B cell (primary cell): ENCODE results near the gene DNAH2. TPM values are rescaled to one million over a fixed set of nuclear protein-coding genes. Genes with fewer than 3 reads are reported as not detected.
A peak's percentile ranks its signal among the peaks of the same experiment; 100 is the strongest.

Source experiments
- ATAC-seq: fragments of 200-7000 bp; cut with Tn5 transposase; one replicate; pipeline ENCODE4 v1.10.0; 2021; ENCODE audit warnings: low read depth, mild to moderate bottlenecking, moderate number of reproducible peaks, moderate library complexity
- CTCF ChIA-PET: fragments of 350-600 bp; sonication (Branson Sonifier 250); formaldehyde crosslinking; loops from one replicate; lab custom pipeline; 2021; ENCODE audit warnings: antibody characterized with exemption, inconsistent platforms; lab: Charles Lee
- POLR2A ChIA-PET: fragments of 350-600 bp; sonication (Branson Sonifier 250); formaldehyde crosslinking; loops from one replicate; lab custom pipeline; 2021; ENCODE audit warnings: antibody characterized with exemption; lab: Charles Lee
- DNase-seq: peaks from one replicate; pipeline ENCODE4 v3.0.0; 2013
- H2AFZ ChIP-seq: 2 replicates; pipeline ENCODE4 v1.6.1; 2012; ENCODE audit warnings: mild to moderate bottlenecking, low read depth, low read length; ENCODE audit not compliant: insufficient read depth, poor library complexity, severe bottlenecking
- H3K27ac ChIP-seq, 2 donors: 1 replicate in 1 of 2; 2 replicates in 1 of 2; pipeline ENCODE4 v1.5.1; 2012 to 2013; ENCODE audit warnings: low read length in 2 of 2, mild to moderate bottlenecking in 2 of 2, moderate library complexity in 1 of 2
- H3K27me3 ChIP-seq, 4 experiments: fragments of 200-600 bp in 1 of 4; sonication (generic) in 1 of 4; replicated peaks in 1 of 4; 1 replicate in 2 of 4; 2 replicates in 2 of 4; pipeline versions ENCODE4 v1.6.1 to v1.7.0; 2013 to 2016; ENCODE audit warnings: low read length in 3 of 4, mild to moderate bottlenecking in 2 of 4, mixed read lengths in 1 of 4, moderate library complexity in 1 of 4; ENCODE audit not compliant: insufficient read depth in 4 of 4, control insufficient read depth in 3 of 4; ENCODE audit errors: control extremely low read depth in 1 of 4
- H3K36me3 ChIP-seq, 2 experiments: replicated peaks in 1 of 2; 1 replicate in 1 of 2; 2 replicates in 1 of 2; pipeline versions ENCODE4 v1.6.1 to v1.7.1; 2013; ENCODE audit warnings: low read length in 1 of 2; ENCODE audit not compliant: insufficient read depth in 2 of 2, control insufficient read depth in 1 of 2; ENCODE audit errors: control extremely low read depth in 1 of 2, extremely low read depth in 1 of 2
- H3K4me1 ChIP-seq, 2 donors: fragments of 200-600 bp in 1 of 2; sonication (generic) in 1 of 2; 1 replicate in 1 of 2; 2 replicates in 1 of 2; pipeline versions ENCODE4 v1.5.1 to v1.6.1; 2013 to 2017; ENCODE audit warnings: low read length in 2 of 2; ENCODE audit not compliant: control insufficient read depth in 2 of 2, insufficient read depth in 2 of 2
- H3K4me2 ChIP-seq: replicated peaks from 2 replicates; pipeline ENCODE3; 2012; ENCODE audit warnings: mild to moderate bottlenecking, low read depth, low read length; ENCODE audit not compliant: poor library complexity, severe bottlenecking
- H3K4me3 ChIP-seq, 5 experiments: fragments of 200-600 bp in 1 of 5; sonication (generic) in 1 of 5; 1 replicate in 3 of 5; 2 replicates in 2 of 5; pipeline versions ENCODE4 v1.5.1 to v1.7.0; 2011 to 2016; ENCODE audit warnings: low read length in 4 of 5, mild to moderate bottlenecking in 4 of 5, low read depth in 2 of 5, control low read depth in 1 of 5, moderate library complexity in 1 of 5; ENCODE audit not compliant: insufficient read depth in 1 of 5; ENCODE audit errors: control extremely low read depth in 1 of 5, extremely low read depth in 1 of 5
- H3K79me2 ChIP-seq: fragments of 200-600 bp; sonication (generic); one replicate; pipeline ENCODE4 v1.6.0; 2016; ENCODE audit warnings: low read length; ENCODE audit not compliant: control insufficient read depth, insufficient read depth
- H3K9ac ChIP-seq: fragments of 200-600 bp; sonication (generic); 2 replicates; pipeline ENCODE4 v1.6.1; 2017; ENCODE audit warnings: mild to moderate bottlenecking, low read length, moderate library complexity
- H3K9me3 ChIP-seq, 3 donors: one replicate each; pipeline versions ENCODE4 v1.6.1 to v1.7.1; 2013; ENCODE audit warnings: low read length in 2 of 3; ENCODE audit not compliant: control insufficient read depth in 2 of 3, insufficient read depth in 1 of 3; ENCODE audit errors: control extremely low read depth in 1 of 3
- H4K20me1 ChIP-seq: 2 replicates; pipeline ENCODE4 v1.6.0; 2012; ENCODE audit warnings: mild to moderate bottlenecking, low read length; ENCODE audit not compliant: insufficient read depth, control insufficient read depth, poor library complexity, severe bottlenecking
- H3K27ac Mint-ChIP-seq: one replicate; pipeline ENCODE4 v1.8.0; 2021; ENCODE audit warnings: mixed read lengths
- H3K27me3 Mint-ChIP-seq: one replicate; pipeline ENCODE4 v1.8.0; 2021; ENCODE audit warnings: mixed read lengths
- H3K4me1 Mint-ChIP-seq: one replicate; pipeline ENCODE4 v1.8.0; 2021; ENCODE audit warnings: mixed read lengths
- H3K4me3 Mint-ChIP-seq: one replicate; pipeline ENCODE4 v1.8.0; 2021; ENCODE audit warnings: mixed read lengths
- H3K9me3 Mint-ChIP-seq: one replicate; pipeline ENCODE4 v1.8.0; 2022; ENCODE audit warnings: mixed read lengths; ENCODE audit not compliant: insufficient read depth
- CTCF ChIP-seq: fragments of 200-600 bp; IDR thresholded peaks from one replicate; pipeline ENCODE4 v1.8.0; 2022; ENCODE audit warnings: antibody characterized with exemption, mild to moderate bottlenecking
- EZH2 ChIP-seq: IDR thresholded peaks from 2 replicates; pipeline ENCODE4 v1.6.1; 2012; ENCODE audit warnings: borderline replicate concordance, low read depth, mild to moderate bottlenecking, moderate library complexity, low read length; ENCODE audit not compliant: insufficient read depth, poor library complexity, severe bottlenecking
- WGBS: methylation state at CpG from one replicate; pipeline ENCODE4 v1.1.5; 2013; ENCODE audit warnings: missing lambda C conversion rate; ENCODE audit not compliant: insufficient coverage; 5-methylcytosine and 5-hydroxymethylcytosine counted together
- intact Hi-C: fragments of 100-400 bp; cut with micrococcal nuclease; formaldehyde crosslinking; loops from one replicate; pipeline ENCODE4 v1.10.0; 2022
- polyA plus RNA-seq: library from polyadenylated mRNA; depleted of rRNA; stranded (reverse); fragments of >200 nt; gene quantifications from 2 replicates; pipeline ENCODE4 v1.2.3, GENCODE V29; 2012
- total RNA-seq, 2 donors: library from RNA; stranded (reverse); fragments of 120-200 nt in 1 of 2; gene quantifications; 1 replicate in 1 of 2; 2 replicates in 1 of 2; pipeline versions ENCODE4 v1.2.3 to v1.2.4, GENCODE V29; 2013 to 2022

Gene DNAH2
- total and polyA plus RNA-seq, 2 donors (not counting 1 experiment from before 2014, with no cell fraction given), result 0.03 TPM; not detected in 1

- Histone ChIP-seq H4K20me1 (peaks cover 12% of the 10 kb centered on the region), H3K9me3 (peaks cover 0 to 4% (median 0%) of the 10 kb centered on the region in 3 donors), H3K9ac (peak overlapping the region; percentile 83), H3K79me2 (peaks cover 30% of the 10 kb centered on the region), H3K36me3 (no peaks in the 10 kb centered on the region), H3K27me3 (peaks cover 0 to 13% (median 2%) of the 10 kb centered on the region in 4 experiments), H3K27ac (peak overlapping the region in 1 of 2 donors; percentile 100), H3K4me1 (peaks cover 28 to 39% of the 10 kb centered on the region in 2 donors), H2AFZ (peak overlapping the region; percentile 65), H3K4me3 (peak overlapping the region in 4 of 5 experiments; percentile 77 to 99 (median 96)), H3K4me2 (peak overlapping the region; percentile 99)
- DNase-seq (no peak), ATAC-seq (no peak)
- Mint-ChIP-seq H3K9me3 (no peaks in the 10 kb centered on the region), H3K4me1 (peaks cover 28% of the 10 kb centered on the region), H3K27ac (peak overlapping the region; percentile 89), H3K4me3 (peak overlapping the region; percentile 99), H3K27me3 (peaks cover 22% of the 10 kb centered on the region)
- ChIA-PET POLR2A (interaction anchor here (0.5 to 3.2 kb wide), 11 partner anchors 9 to 814 kb away, joined by 3 to 21 read pairs (median 5); partner anchors contain the start of genes CYB5D1, NAA38 and TP53), CTCF (interaction anchor here (0.6 to 4.5 kb wide), 15 partner anchors 8 to 286 kb away, joined by 3 to 53 read pairs (median 4); partner anchors contain the start of genes NAA38 and TRAPPC1)
- TF ChIP-seq CTCF (no peak), EZH2 (no peak)
- WGBS, result 64% methylated on average over 17 of the region's 19 CpGs
- intact Hi-C loops, result loop anchor here (10.0 kb wide), 2 partner anchors 818 to 1178 kb away; partner anchors contain the start of genes C17orf100, MED31 and RNASEK
These were observed 115.7 kb downstream of the DNAH2 start for GRCh38 chr17:7833011-7833794.
